Karpas-422 (cell line): ENCODE results near the gene HOXA10. TPM values are rescaled to one million over a fixed set of nuclear protein-coding genes. Genes with fewer than 3 reads are reported as not detected.

Experiments used
- DNase-seq: peaks from one replicate; pipeline ENCODE4 v3.0.0-alpha.2; 2015
- H2AFZ ChIP-seq: fragments of 200-600 bp; sonication (generic); 2 replicates; pipeline ENCODE4 v1.6.1; 2014; ENCODE audit warnings: antibody characterized with exemption, low read length, mixed read lengths
- H3K27ac ChIP-seq: fragments of 200-600 bp; sonication (generic); 2 replicates; pipeline ENCODE4 v1.5.1; 2014; ENCODE audit warnings: mild to moderate bottlenecking, low read length, moderate library complexity
- H3K27me3 ChIP-seq: fragments of 200-600 bp; sonication (generic); 2 replicates; pipeline ENCODE4 v1.6.1; 2014; ENCODE audit warnings: low read length, mixed read lengths
- H3K36me3 ChIP-seq: fragments of 200-600 bp; sonication (generic); 2 replicates; pipeline ENCODE4 v1.6.1; 2014; ENCODE audit warnings: low read length, mixed read lengths; ENCODE audit not compliant: insufficient read depth
- H3K4me1 ChIP-seq: fragments of 200-600 bp; sonication (generic); 2 replicates; pipeline ENCODE4 v1.6.1; 2014; ENCODE audit warnings: mild to moderate bottlenecking, low read length, mixed read lengths
- H3K4me2 ChIP-seq: fragments of 200-600 bp; sonication (generic); 2 replicates; pipeline ENCODE4 v1.6.1; 2014; ENCODE audit warnings: low read length, low read depth, mild to moderate bottlenecking; ENCODE audit not compliant: poor library complexity, severe bottlenecking
- H3K4me3 ChIP-seq: fragments of 200-600 bp; sonication (generic); 2 replicates; pipeline ENCODE4 v1.5.1; 2014; ENCODE audit warnings: mild to moderate bottlenecking, antibody characterized with exemption, low read length, mixed read lengths
- H3K79me2 ChIP-seq: fragments of 200-600 bp; sonication (generic); 2 replicates; pipeline ENCODE4 v1.6.1; 2014; ENCODE audit warnings: mild to moderate bottlenecking, low read length, mixed read lengths
- H3K9ac ChIP-seq: fragments of 200-600 bp; sonication (generic); 2 replicates; pipeline ENCODE4 v1.6.0; 2014; ENCODE audit warnings: low read length
- H3K9me2 ChIP-seq: fragments of 200-600 bp; sonication (generic), shearing (Covaris generic); replicated peaks from 2 replicates; pipeline ENCODE4 v1.6.0; 2014; ENCODE audit warnings: mild to moderate bottlenecking, low read length, moderate library complexity; ENCODE audit not compliant: insufficient read depth
- H3K9me3 ChIP-seq: fragments of 300-700, 200-600 bp; sonication (generic); 2 replicates; pipeline ENCODE4 v1.6.1; 2014; ENCODE audit warnings: low read length, mixed read lengths
- H4K20me1 ChIP-seq: fragments of 200-600 bp; sonication (generic); 2 replicates; pipeline ENCODE4 v1.6.1; 2014; ENCODE audit warnings: mild to moderate bottlenecking, antibody characterized with exemption, low read length, low read depth; ENCODE audit not compliant: insufficient read depth
- total RNA-seq: library from RNA; depleted of rRNA; stranded (reverse); fragments of >200 nt; shearing (Covaris generic); gene quantifications from 2 replicates; pipeline ENCODE4 v1.2.3, GENCODE V29; 2014; ENCODE audit warnings: low replicate concordance

Gene HOXA10
- total RNA-seq, 1 experiment from 2014 or later: not detected

DNA sequence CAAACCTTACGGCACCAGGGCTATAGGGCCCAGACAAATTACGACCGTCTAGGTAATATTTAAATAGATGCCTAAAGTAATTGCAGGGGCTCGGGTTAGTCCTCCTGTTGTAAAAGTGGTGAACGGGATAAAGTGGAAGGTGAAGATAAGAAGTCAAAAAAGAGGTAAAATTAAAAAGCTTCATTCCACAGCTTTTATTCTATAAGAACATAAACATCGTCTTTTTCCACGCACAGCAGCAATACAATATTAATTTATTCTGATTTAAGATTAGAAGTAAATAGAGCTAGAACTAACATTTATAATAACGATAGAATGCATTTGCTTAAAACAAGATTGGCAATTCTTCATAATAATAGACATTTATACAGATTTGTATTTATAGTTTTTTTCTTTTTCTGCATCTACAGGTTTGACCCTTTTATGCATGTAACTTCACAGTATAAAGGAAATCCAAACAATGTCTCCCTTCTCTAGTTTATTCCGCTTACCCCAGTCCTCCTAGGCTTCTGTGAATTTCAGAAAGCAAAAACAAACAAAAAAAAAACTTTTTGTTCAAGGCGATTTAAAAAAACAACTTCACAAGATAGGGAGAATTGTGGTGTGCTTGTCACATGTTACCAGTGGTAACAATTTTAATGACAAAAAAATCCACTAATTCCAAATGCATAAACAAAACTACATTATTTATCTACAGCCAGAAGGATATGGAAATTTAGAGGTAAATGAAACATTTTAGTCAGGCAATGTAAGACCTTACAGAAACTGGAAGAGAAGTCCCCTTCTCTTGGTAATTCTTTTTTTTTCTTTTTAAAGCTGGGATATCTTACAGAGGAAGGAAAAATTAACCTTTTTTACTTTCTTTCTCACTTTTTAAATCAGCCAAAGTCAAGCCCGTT, 3.4 kb downstream of the HOXA10 start:
- H3K36me3 ChIP-seq: no peaks in the 10 kb centered on the region
- H3K9me2 ChIP-seq: no peaks in the 10 kb centered on the region
- H3K9me3 ChIP-seq: no peaks in the 10 kb centered on the region
- H3K4me1 ChIP-seq: no peaks in the 10 kb centered on the region
- H3K4me2 ChIP-seq: no peak overlapping the region
- H3K9ac ChIP-seq: no peak overlapping the region
- H3K27ac ChIP-seq: no peak overlapping the region
- H3K79me2 ChIP-seq: no peaks in the 10 kb centered on the region
- no peak for DNase-seq
- H3K27me3 ChIP-seq: no peaks in the 10 kb centered on the region
- H3K4me3 ChIP-seq: no peak overlapping the region
- no peak overlapping the region for H2AFZ ChIP-seq
- no peaks in the 10 kb centered on the region for H4K20me1 ChIP-seq

DNA sequence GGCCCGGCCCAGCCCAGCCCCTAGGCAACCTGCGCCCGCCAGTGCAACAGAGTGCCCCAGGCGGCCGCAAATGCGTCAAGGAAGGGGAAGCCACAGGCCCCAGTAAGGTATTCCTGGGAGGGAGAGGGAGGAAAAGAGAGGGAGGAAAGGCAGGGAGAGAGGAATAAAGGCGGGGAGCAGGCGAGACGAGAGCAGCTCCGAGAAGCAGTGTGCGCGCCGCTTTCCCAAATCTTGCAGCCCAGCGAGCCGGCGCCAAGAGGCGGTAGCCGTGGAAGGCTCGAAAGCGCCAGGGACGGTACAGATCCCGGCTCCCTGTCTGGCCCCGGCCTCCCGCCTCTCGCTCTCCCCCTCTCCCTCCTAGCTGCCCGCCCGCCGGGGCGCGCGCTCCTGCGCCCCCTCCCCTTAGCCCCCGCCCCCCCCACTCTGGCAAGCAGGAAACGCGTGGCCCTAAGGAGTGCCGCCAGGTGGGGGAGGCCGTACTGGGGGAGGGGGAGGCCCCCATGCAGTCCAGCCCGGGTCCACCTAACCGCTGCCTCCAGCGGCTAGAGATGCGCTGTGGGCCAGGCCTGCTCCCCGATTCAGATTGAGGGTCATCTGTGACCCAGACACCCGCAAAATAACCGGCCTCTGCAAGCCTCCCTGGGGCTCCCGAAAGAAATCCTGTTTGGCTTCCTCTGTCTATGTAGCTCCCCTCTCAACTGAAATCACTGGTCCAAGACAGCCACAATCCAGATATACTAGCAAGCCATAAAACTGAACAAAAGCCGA, 4.3 kb downstream of the HOXA10 start:
- no peaks in the 10 kb centered on the region for H3K79me2 ChIP-seq
- no peak overlapping the region for H3K4me2 ChIP-seq
- H3K4me1 ChIP-seq: no peaks in the 10 kb centered on the region
- no peaks in the 10 kb centered on the region for H4K20me1 ChIP-seq
- no peak overlapping the region for H2AFZ ChIP-seq
- no peak overlapping the region for H3K4me3 ChIP-seq
- H3K36me3 ChIP-seq: no peaks in the 10 kb centered on the region
- H3K27me3 ChIP-seq: no peaks in the 10 kb centered on the region
- no peaks in the 10 kb centered on the region for H3K9me2 ChIP-seq
- H3K9me3 ChIP-seq: no peaks in the 10 kb centered on the region
- H3K9ac ChIP-seq: no peak overlapping the region
- no peak for DNase-seq
- H3K27ac ChIP-seq: no peak overlapping the region

DNA sequence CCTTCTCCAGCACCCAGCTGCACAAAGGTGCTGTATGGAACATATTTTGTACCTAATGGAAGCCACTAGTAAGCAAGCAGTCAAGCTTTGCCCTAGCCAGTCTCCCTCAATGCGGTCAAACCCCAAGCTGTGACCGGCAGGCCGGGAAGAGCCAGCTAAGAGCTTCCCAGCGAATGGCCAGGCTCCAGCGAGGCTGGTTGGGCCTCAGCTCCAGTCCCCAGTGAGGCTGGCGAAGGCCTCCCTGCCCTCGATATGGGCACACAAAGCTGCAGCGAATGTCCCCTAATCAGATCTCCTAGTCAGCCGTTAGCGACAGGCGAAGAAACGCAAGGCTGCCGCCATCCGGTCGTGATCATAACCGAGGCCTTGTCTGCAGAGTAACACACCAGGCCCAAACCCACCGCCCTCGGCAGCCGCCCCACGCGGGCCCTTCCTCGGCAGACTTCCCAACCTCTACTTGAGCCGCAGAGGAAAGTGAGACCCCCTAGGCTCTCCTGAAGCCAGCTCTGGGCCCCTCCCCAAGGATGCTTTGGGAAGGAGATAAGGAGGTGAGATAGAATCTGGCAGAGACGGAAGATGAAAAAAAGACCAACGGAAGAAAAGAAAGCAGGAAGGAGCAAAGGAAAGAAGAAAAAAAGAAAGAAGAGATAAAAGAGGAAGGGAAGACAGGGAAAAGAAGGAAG, 5.7 kb downstream of the HOXA10 start:
- Histone ChIP-seq H3K4me3 (no peak overlapping the region), H3K4me1 (no peaks in the 10 kb centered on the region), H3K79me2 (no peaks in the 10 kb centered on the region), H3K27ac (no peak overlapping the region), H3K9ac (no peak overlapping the region), H2AFZ (no peak overlapping the region), H3K4me2 (no peak overlapping the region), H3K9me2 (no peaks in the 10 kb centered on the region), H4K20me1 (no peaks in the 10 kb centered on the region), H3K27me3 (no peaks in the 10 kb centered on the region), H3K36me3 (no peaks in the 10 kb centered on the region), H3K9me3 (no peaks in the 10 kb centered on the region)
- DNase-seq: no peak

DNA sequence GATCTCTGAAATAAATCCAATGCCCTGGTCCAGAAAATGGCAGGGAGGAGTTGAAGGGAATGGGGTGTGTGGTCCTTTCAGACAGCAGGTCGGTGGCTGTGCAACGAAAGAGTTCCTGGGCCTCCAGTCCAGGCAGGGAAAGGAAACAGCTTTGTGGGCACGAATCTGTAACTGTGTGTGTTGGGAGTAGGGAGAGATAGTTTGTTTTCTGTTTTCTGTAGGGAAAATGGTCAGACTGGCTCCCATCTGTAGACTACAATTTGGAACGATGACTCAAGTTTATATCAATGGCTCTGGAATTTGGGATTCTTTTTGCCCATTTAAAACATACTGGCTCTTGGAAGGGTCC, 6.2 kb downstream of the HOXA10 start:
- no peak overlapping the region for H3K4me2 ChIP-seq
- no peaks in the 10 kb centered on the region for H3K9me2 ChIP-seq
- no peak for DNase-seq
- no peak overlapping the region for H3K4me3 ChIP-seq
- no peaks in the 10 kb centered on the region for H3K9me3 ChIP-seq
- H3K4me1 ChIP-seq: no peaks in the 10 kb centered on the region
- H3K27me3 ChIP-seq: no peaks in the 10 kb centered on the region
- no peaks in the 10 kb centered on the region for H3K36me3 ChIP-seq
- no peak overlapping the region for H3K9ac ChIP-seq
- H2AFZ ChIP-seq: no peak overlapping the region
- H4K20me1 ChIP-seq: no peaks in the 10 kb centered on the region
- no peaks in the 10 kb centered on the region for H3K79me2 ChIP-seq
- H3K27ac ChIP-seq: no peak overlapping the region

DNA sequence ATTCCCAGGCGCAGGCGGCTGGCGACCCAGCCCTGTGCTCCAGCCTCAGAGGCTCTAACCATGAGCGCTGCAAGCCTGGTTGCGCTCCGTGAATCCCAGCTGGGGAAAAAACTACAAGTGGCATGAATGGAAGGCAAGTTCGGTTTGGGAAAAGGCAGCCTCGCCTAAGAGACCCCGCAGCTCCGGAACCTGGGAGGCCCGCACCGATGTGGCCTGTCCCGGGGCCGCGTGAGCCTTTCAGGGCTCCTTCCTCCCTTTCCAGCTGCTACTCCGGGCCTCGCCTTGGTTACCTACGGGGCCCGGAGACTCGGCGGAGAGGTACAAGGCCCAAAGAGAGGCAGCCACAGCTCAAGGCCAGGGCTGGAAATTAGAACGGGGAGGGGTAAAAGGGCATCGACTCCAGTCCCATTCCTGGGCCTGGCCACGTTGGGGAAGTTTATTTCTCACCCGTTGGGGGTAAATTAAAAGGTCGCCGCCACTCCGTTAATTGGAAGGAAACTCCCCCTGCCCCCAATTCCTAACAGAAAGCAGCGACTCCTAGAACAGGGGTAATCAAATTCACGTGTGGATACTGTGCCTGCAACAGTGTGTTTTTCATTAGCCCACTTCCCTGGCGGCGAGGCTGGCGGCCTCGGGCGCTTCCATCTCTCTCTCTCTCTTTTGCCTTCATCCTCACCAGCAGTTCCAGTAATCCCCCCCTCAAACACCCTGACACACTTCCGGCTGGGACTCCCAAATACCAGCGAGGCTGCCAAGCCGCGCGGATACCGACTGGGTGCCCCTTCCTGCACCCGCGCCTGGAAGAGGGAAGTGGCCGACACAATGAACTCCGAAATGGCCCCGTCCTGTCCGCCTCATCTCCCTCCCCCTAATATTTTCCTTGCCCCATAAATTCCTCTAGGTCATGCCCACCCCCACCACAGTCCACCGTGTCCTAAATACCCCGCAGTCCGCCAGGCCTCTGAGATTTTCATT, 7.3 kb downstream of the HOXA10 start:
- Histone ChIP-seq H3K4me1 (peaks cover 2% of the 10 kb centered on the region), H3K9me2 (no peaks in the 10 kb centered on the region), H3K27me3 (no peaks in the 10 kb centered on the region), H4K20me1 (no peaks in the 10 kb centered on the region), H3K9me3 (no peaks in the 10 kb centered on the region), H3K4me2 (no peak overlapping the region), H2AFZ (no peak overlapping the region), H3K79me2 (no peaks in the 10 kb centered on the region), H3K9ac (no peak overlapping the region), H3K36me3 (no peaks in the 10 kb centered on the region), H3K27ac (no peak overlapping the region), H3K4me3 (no peak overlapping the region)
- DNase-seq: no peak

DNA sequence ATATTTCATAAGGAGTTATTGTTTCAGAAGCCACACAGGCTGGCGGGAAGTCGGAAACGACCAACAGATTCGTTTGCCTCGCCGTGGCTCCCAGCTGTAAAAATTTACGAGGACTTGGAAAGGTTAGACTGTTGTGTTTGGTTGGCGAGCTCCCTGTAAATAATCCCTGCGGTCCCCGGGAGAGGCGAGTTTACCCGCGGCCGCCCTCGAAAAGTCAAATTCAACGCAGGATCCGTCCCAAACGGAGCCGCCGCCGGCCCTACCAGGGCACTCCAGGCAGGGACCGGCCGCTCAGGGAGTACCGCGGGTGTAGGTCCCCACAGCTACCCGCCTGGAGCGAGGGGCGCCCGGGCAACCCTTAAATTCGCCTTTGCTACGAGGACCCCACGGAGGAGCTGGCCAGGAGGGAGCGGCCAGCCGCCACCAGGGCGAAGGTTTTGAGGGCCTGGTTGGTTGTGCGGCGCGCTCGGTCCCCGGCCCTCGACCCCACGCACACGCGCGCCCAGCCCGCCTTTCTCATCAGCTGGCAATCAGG, 8.1 kb downstream of the HOXA10 start:
- Histone ChIP-seq H3K9me3 (no peaks in the 10 kb centered on the region), H3K9ac (no peak overlapping the region), H2AFZ (no peak overlapping the region), H3K4me3 (no peak overlapping the region), H3K36me3 (no peaks in the 10 kb centered on the region), H4K20me1 (no peaks in the 10 kb centered on the region), H3K79me2 (no peaks in the 10 kb centered on the region), H3K27ac (no peak overlapping the region), H3K4me2 (no peak overlapping the region), H3K9me2 (no peaks in the 10 kb centered on the region), H3K27me3 (no peaks in the 10 kb centered on the region), H3K4me1 (peaks cover 9% of the 10 kb centered on the region)
- DNase-seq: no peak

DNA sequence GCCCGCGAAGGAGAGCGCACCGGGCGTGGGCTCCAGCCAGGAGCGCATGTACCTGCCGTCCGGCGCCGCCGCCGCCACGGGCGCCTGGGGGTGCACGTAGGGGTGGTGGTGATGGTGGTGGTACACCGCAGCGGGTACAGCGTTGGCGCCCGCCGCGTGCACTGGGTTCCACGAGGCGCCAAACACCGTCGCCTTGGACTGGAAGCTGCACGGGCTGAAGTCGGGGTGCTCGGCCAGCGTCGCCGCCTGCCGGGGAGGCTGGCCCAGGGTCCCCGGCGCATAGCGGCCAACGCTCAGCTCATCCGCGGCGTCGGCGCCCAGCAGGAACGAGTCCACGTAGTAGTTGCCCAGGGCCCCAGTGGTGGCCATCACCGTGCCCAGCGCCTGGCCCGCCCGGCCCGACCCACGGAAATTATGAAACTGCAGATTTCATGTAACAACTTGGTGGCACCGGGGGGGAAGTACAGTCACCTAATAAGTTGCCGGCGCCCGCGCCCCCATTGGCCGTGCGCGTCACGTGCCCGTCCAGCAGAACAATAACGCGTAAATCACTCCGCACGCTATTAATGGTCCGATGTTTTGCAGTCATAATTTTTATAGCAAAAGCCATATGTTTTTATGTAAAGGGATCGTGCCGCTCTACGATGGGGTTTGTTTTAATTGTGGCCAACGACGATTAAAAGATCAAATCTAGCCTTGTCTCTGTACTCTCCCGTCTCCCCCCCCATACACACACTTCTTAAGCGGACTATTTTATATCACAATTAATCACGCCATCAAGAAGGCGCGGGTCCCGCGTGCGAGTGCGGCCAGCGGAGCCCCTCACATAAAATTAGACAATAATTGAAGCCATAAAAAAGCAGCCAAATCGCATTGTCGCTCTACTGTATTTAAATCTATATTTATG, 8.8 kb downstream of the HOXA10 start, which contains the start of gene HOXA9:
HOXA9 (minus strand) TSS at position 449 of the 907 bp plus-strand sequence; CDS start at position 369, 80 bp downstream.
- DNase-seq: no peak
- no peak within 1 kb of the TSS for H3K4me2 ChIP-seq
- no peaks in the 10 kb centered on the region for H4K20me1 ChIP-seq
- H3K27me3 ChIP-seq: no peaks in the 10 kb centered on the region
- H3K9ac ChIP-seq: no peak within 1 kb of the TSS
- H3K4me3 ChIP-seq: no peak within 1 kb of the TSS
- no peak within 1 kb of the TSS for H3K27ac ChIP-seq
- H3K79me2 ChIP-seq: no peaks in the 10 kb centered on the region
- no peak within 1 kb of the TSS for H2AFZ ChIP-seq
- no peaks in the 10 kb centered on the region for H3K36me3 ChIP-seq
- no peaks in the 10 kb centered on the region for H3K9me2 ChIP-seq
- peaks cover 14% of the 10 kb centered on the region for H3K4me1 ChIP-seq
- H3K9me3 ChIP-seq: no peaks in the 10 kb centered on the region
